Panc1 (cell line): Measurements from ENCODE around the gene XK. TPM values are rescaled to one million over a fixed set of nuclear protein-coding genes. Genes with fewer than 3 reads are reported as not detected.

Experiments
- ATAC-seq: fragments of 200-7000 bp; cut with Tn5 transposase; 2 replicates; pipeline ENCODE4 v1.9.1; 2020; ENCODE audit warnings: mild to moderate bottlenecking, moderate library complexity
- BruUV-seq: library from RNA; stranded (reverse); fragments of 400-500 nt; replicated peaks from 2 replicates; lab custom pipeline; 2021; lab: Mats Ljungman, UMichigan
- CTCF ChIA-PET: fragments of 300-600 bp; sonication (Branson Sonifier 250); formaldehyde crosslinking; loops from one replicate; lab custom pipeline; 2022; ENCODE audit warnings: antibody characterized with exemption; lab: Charles Lee
- POLR2A ChIA-PET: fragments of 300-600 bp; sonication (Branson Sonifier 250); formaldehyde crosslinking; loops from one replicate; lab custom pipeline; 2022; ENCODE audit warnings: antibody characterized with exemption; lab: Charles Lee
- DNase-seq: peaks from one replicate; pipeline ENCODE4 v3.0.0-alpha.2; 2010; ENCODE audit warnings: low read depth, low spot score
- H3K27ac ChIP-seq: 2 replicates; pipeline ENCODE4 v1.5.1; 2011; ENCODE audit warnings: mild to moderate bottlenecking, low read length, inconsistent platforms
- H3K27me3 ChIP-seq: fragments of 200-500 bp; sonication (Bioruptor generic); 2 replicates; pipeline ENCODE4 v1.6.0; 2014; ENCODE audit warnings: low read length, inconsistent platforms; ENCODE audit not compliant: control insufficient read depth, insufficient read depth
- H3K36me3 ChIP-seq: fragments of 200-500 bp; sonication (Bioruptor generic); 2 replicates; pipeline ENCODE4 v1.5.1; 2014; ENCODE audit warnings: inconsistent platforms, mild to moderate bottlenecking, low read length, moderate library complexity; ENCODE audit not compliant: control insufficient read depth, insufficient read depth
- H3K4me1 ChIP-seq: 2 replicates; pipeline ENCODE4 v1.5.1; 2011; ENCODE audit warnings: inconsistent platforms, mild to moderate bottlenecking, low read length, moderate library complexity; ENCODE audit not compliant: control insufficient read depth, insufficient read depth
- H3K4me3 ChIP-seq, 2 experiments: 2 replicates each; pipeline ENCODE4 v1.5.1; 2011 to 2012; ENCODE audit warnings: low read depth in 2 of 2, low read length in 2 of 2, mild to moderate bottlenecking in 2 of 2, inconsistent platforms in 1 of 2, moderate library complexity in 1 of 2
- H3K9me3 ChIP-seq: fragments of 200-500 bp; sonication (Bioruptor generic); 2 replicates; pipeline ENCODE4 v1.5.1; 2014; ENCODE audit warnings: low read depth, mild to moderate bottlenecking, inconsistent platforms, low read length, moderate library complexity; ENCODE audit not compliant: control insufficient read depth, insufficient read depth
- CTCF ChIP-seq: fragments of 450-650 bp; IDR thresholded peaks from 2 replicates; pipeline ENCODE4 v1.5.1; 2017; ENCODE audit warnings: mild to moderate bottlenecking
- POLR2AphosphoS5 ChIP-seq: IDR thresholded peaks from 2 replicates; pipeline ENCODE4 v1.6.1; 2012; ENCODE audit warnings: mild to moderate bottlenecking, low read depth, low read length, moderate library complexity
- REST ChIP-seq, 2 experiments: IDR thresholded peaks; 2 replicates each; pipeline ENCODE4 v1.6.1; 2011 to 2012; ENCODE audit warnings: low read depth in 2 of 2, control low read depth in 1 of 2, low read length in 1 of 2, mild to moderate bottlenecking in 1 of 2, moderate library complexity in 1 of 2; ENCODE audit not compliant: insufficient read depth in 1 of 2
- SIN3A ChIP-seq: IDR thresholded peaks from 2 replicates; pipeline ENCODE4 v1.6.1; 2012; ENCODE audit warnings: low read depth, mild to moderate bottlenecking, low read length, moderate library complexity, borderline replicate concordance; ENCODE audit not compliant: insufficient read depth
- TCF7L2 ChIP-seq: IDR thresholded peaks from 2 replicates; pipeline ENCODE4 v1.6.1; 2011; ENCODE audit warnings: mild to moderate bottlenecking, low read depth, low read length, inconsistent platforms
- in situ Hi-C: cut with HindIII; loops from 2 replicates; pipeline ENCODE4 v1.10.0; 2016; ENCODE audit warnings: low sequenced_read_pairs, low pct_unique_long_range_greater_than_20kb
- intact Hi-C: fragments of 100-400 bp; cut with micrococcal nuclease; formaldehyde crosslinking; loops from one replicate; pipeline ENCODE4 v1.10.0; 2022; ENCODE audit not compliant: unreplicated experiment
- total RNA-seq: library from RNA; stranded (reverse); gene quantifications from one replicate; pipeline ENCODE4 v1.2.1, GENCODE V29; 2021; ENCODE audit not compliant: unreplicated experiment

XK gene
- total RNA-seq, 1 experiment from 2014 or later, result 1.3 TPM

DNA sequence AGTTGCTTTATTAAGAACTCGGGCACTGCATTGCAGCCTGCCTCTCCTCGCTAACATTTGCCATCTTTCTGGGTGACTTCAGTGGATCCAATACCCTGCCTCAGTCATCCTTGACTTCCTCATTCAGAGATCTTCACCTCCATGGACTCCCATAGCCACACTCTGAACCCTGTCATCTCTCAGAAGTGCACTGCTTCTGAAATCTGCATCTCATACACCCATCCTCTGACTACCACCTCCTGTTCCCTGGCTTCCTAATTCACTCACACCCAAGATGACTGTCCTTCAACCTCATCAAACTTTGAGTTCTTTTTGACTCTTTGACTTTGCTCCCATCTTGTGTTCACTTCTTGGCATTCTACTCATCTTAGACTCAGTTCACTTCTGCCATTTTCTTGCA, 68.9 kb downstream of the XK start:
- no peak for DNase-seq
- Histone ChIP-seq H3K9me3 (no peaks in the 10 kb centered on the region), H3K27ac (no peak overlapping the region), H3K4me1 (no peaks in the 10 kb centered on the region), H3K27me3 (no peaks in the 10 kb centered on the region), H3K4me3 (no peak overlapping the region), H3K36me3 (no peaks in the 10 kb centered on the region)
- ATAC-seq, result no peak
- no TSS peak for BruUV-seq
- TF ChIP-seq CTCF (no peak), POLR2AphosphoS5 (no peak), REST (IDR thresholded peaks at IDR 0.05; ENCODE audit: insufficient read depth in 1 of 2, low read depth in 2 of 2, low read length in 1 of 2) (no peak), SIN3A (no peak), TCF7L2 (no peak)
- POLR2A ChIA-PET, result no interaction called here
- in situ Hi-C loops, result no loop called here
- intact Hi-C loops, result no loop called here
- CTCF ChIA-PET, result interaction anchor here (1.0 kb wide), 1 partner anchor 9 kb away, joined by 12 read pairs; no protein-coding TSS in a partner anchor

- Histone ChIP-seq H3K4me3 (no peak overlapping the region), H3K27ac (no peak overlapping the region), H3K9me3 (no peaks in the 10 kb centered on the region), H3K4me1 (no peaks in the 10 kb centered on the region), H3K36me3 (no peaks in the 10 kb centered on the region), H3K27me3 (no peaks in the 10 kb centered on the region)
- CTCF ChIA-PET, result interaction anchor here (1.0 kb wide), 1 partner anchor 9 kb away, joined by 12 read pairs; no protein-coding TSS in a partner anchor
- POLR2A ChIA-PET, result no interaction called here
- DNase-seq (no peak), ATAC-seq (no peak)
- TF ChIP-seq SIN3A, result no peak
- TF ChIP-seq REST (IDR thresholded peaks at IDR 0.05; ENCODE audit: insufficient read depth in 1 of 2, low read depth in 2 of 2, low read length in 1 of 2), result no peak
- TF ChIP-seq POLR2AphosphoS5, result no peak
- TF ChIP-seq TCF7L2, result no peak
- TF ChIP-seq CTCF, result no peak
- intact Hi-C loops (no loop called here), in situ Hi-C loops (no loop called here)
- BruUV-seq, result no TSS peak
Observed at GRCh38 chrX:37755025-37755424, 69.4 kb downstream of the XK start.
